Activated CD4-positive, alpha-beta T cell treated with anti-CD3 and anti-CD28 coated beads, Interleukin-10, Interleukin-2, amounts not matched to agents 100 ng/mL and 50 ng/mL, durations not matched to agents 16 hours and 8 hours (primary cell): ENCODE data around the gene COL8A1.
"Not testable (repeated sequence)": the region's sequence is repeated elsewhere in the genome, so short reads cannot be mapped to it uniquely, and the experiment has no call there.

Experiments used
- DNase-seq: peaks from one replicate; pipeline ENCODE4 v3.0.0-alpha.2; 2020

COL8A1 gene

GRCh38 chr3:99712291-99712954 is 74.0 kb downstream of the COL8A1 start:
- DNase-seq: no peak

GRCh38 chr3:99713440-99713839 is 75.0 kb downstream of the COL8A1 start:
- DNase-seq: no peak

DNA sequence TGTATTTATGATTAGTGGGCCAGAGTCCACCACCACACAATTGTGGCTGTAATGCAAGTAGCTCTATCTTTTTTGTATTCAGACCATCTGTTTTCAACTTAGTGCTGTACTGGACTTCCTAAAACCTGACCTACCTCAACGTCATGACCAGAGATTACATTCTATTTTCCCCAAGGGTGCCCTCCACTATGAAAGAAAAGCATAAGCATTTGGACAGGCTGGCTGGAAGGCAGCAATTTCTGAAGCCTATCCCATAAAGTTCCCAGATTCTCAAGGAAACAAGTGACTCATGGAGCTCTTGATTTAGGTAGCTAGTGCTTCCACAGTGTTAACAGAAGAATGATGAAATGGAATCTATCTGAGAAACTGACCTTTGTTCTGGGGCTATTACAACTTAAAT is 75.8 kb downstream of the COL8A1 start:
- DNase-seq: no peak

GRCh38 chr3:99714575-99714974 is 76.2 kb downstream of the COL8A1 start:
- DNase-seq: no peak

GRCh38 chr3:99716463-99716995 is 78.1 kb downstream of the COL8A1 start:
- DNase-seq: no peak

DNA sequence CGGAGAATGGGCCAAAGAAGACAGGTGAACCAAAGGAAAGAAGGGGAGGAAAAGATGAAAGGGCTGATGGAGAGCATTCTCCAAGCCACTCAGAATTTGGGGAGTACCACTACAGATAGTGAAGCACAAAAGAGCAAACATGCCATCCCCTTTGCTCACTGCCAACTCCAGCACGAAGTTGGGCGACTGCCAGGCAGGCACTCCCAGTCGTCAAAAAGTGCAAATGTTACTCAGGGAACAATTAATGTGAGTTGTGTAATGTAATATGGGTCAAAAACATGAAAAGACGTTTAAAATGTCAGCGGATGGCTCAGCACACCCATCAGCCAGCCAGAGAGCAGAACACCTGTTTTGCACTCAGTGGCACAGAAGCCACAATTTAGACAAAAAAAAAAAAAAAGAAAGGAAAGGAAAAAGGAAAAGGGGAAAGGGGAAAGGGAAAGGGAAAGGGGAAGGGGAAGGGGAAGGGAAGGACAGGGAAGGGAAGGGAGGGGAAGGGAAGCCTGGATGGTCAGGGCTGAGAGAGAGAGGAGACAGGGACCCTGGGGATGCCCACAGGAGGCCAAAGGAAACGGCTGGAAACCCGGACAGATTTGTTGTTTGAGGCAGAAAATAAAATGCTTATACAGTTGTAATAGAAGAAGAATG is 82.7 kb downstream of the COL8A1 start:
- DNase-seq: no peak

GRCh38 chr3:99721633-99722007 is 83.2 kb downstream of the COL8A1 start:
- no peak for DNase-seq

DNA sequence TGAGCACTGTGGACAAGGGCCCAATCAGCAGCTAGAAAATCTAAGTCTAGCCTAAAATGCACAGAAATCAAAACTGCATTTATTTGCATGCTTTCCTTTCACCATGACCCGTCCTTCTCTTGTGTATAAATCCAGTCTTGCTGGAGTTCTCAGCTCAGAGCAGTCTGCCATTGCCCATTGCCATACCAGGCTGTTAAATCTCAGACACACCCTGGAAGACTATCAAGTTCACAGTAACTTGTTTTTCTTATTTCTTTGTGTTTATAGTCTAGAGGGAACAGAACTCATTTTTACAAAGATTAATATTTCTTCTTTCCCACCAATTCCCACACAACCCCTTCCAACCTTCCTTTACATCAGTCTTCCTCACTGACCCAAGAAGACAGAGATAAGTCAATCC is 85.9 kb downstream of the COL8A1 start:
- no peak for DNase-seq

- DNase-seq: no peak
Observed at GRCh38 chr3:99730870-99731269, 92.5 kb downstream of the COL8A1 start.

DNA sequence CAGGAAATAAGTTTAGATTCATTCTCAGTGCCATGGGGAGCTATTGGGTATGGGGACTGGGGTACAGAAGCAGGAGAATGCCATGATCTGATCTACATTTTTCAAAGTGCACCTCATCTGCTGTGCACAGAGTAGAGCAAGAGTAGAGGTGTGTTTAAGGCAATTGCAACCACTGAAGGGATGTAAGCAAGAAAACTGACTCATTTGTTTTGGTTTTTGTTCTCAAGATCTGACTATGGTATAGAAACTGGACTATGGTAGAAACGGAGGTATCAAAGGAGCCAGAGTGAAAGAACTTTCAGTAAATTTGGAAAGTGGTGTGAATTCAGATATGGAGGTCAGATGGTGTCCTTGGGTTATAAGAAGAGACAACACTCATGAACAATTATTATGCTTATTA is 93.1 kb downstream of the COL8A1 start:
- DNase-seq: no peak

DNA sequence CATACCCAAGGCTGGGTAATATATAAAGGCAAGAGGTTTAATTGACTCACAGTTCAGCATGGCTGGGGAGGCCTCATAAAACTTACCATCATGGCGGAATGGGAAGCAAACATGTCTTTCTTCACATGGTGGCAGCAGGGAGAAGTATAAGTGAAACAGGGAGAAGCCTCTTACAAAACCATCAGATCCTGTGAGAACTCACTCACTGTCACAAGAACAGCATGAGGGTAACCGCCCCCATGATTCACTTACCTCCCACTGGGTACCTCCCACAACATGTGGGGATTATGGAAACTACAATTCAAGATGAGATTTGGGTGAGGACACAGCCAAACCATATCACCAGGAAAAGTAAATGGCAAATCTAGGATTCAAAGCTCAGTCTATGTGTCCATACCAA is 102.0 kb downstream of the COL8A1 start:
- not testable (repeated sequence) for DNase-seq

DNA sequence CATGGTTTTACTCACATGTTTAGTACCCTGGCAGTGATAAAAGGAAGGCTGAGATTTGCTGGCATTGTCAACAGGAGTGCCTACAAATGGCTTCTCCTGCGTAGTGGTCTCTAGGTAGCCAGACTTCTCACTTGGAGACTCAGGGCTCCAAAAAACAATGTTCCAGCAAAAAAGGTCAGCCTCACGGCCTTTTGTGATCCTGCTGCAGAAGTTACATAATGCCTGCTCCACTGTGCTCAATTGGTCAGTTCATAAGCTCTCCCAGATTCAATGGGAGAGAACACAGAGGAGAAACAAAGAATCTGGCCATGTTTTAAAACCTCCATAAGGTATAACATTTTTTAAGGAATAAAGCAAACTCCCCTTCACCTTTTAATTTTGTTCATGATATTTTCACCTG is 103.2 kb downstream of the COL8A1 start:
- no peak for DNase-seq

GRCh38 chr3:99747915-99748314 is 109.5 kb downstream of the COL8A1 start:
- DNase-seq: no peak

- no peak for DNase-seq
Observed at GRCh38 chr3:99751649-99752048, 113.3 kb downstream of the COL8A1 start.

DNA sequence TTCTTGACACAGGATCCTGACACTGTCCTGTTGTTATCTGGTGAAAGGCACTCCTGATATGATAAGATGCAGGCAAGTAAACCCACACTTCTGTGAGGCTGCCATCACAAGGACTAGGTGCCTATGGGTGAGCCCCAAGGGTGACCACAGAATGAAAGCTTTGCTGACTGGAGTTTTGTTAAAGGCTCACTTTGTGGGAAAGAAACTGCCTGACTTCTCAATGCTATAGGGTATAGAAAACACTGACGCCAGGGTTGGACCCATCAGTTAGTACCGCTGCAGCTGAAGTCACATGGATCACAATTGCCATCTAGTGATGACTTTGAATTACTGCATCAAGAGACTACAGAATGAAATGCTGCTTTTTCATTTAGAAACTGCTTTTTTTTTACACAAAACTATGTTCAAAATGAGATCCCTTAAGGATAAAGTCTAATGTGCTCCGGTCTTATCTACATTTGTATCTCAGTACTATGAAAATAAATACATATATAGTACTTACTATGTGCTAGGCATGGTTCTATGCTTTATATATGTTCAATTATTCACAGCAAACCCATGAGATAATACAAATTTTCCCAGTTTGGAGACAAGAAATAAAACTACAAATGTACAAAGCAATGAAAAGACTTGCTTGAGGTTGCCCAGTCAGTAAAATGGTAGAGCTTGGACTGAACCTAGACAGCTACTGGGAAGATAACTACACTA is 115.0 kb downstream of the COL8A1 start:
- DNase-seq: peak; percentile 58

- DNase-seq: no peak
Observed at GRCh38 chr3:99755831-99756230, 117.4 kb downstream of the COL8A1 start.

DNA sequence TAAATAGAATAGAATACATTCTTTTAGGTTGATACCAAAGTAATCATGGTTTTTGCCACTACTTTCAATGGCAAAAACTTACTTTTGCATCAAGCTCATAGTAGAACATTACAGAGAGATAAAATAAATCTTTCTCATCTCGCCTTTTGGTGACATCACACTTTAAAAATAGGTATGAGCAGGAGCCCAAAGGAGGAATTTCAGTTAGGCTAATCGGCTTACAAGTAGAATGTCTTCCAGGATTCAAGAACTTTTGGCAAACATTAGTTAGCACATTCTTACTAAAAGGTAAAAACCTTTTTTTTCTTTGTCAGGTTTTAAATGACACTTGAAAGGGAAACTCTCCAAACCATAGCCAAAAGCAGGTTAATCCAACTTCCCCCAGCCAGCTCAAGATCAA is 119.6 kb downstream of the COL8A1 start:
- DNase-seq: no peak

DNA sequence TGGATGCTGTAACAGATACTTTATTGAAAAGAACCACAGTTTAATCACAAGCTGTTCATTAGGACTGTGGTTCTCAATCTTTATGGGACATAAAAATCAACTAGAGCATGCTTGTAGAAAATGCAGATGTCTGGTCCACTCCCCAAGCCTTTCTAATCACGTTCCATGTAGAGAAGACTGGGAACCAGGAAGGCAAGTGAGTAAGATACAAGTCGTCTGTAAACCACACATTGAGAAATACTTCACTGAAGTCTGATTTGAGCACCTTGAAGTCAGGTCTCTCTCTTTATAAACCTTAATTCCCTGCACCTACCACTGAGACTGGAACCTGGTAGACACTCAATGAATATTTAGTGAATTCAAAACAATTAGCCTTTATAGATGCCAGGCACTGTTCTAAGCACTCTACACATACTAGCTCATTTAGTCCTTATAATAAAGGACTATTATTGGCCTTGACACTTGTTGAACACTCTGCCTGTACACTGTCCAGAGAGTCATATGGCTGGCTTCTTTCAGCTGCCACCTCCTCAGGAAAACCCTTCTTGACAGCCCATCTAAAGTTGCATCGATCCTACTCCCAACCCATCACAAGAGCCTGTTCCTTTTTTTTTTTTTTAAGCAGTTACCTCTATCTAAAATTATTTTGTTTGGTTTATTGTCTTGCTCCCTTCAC is 120.2 kb downstream of the COL8A1 start:
- no peak for DNase-seq

GRCh38 chr3:99760031-99760430 is 121.6 kb downstream of the COL8A1 start:
- DNase-seq: no peak

- DNase-seq: no peak
Observed at GRCh38 chr3:99760629-99761028, 122.2 kb downstream of the COL8A1 start.

DNA sequence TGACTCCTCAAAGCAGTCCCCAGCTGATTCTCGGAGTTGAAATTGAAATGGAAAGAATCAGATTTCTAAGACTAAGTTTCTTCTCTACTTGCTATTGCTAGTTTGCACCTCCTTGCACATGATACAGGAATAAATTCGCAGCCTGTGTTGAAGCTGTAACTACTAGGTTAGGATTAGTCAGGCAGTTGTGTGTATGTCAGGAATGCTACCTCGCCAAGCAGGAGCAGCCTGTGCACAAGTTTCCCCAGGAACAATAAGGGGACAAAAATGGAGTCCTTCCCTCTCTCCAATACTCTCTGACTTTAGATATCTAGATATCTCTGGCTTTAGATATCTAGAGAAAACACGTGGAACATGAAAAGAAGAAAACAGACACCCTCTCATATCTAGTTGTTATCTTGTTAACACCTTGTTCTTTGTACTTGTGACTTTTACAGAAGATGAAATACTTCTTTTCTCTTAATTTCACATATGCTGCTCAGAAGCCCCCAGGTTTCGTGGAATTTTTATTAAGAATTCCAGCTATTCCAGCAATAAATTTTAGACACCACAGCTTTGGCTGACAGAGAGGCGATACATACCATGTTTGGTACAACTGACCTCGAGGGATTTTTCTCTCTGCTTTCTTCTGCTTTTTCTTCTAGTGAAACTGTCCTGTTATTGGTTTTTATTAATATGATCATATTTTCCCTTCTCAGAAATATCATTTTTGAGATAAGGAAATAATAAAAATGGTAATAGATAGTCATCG is 123.2 kb downstream of the COL8A1 start:
- DNase-seq: no peak

GRCh38 chr3:99762901-99763300 is 124.5 kb downstream of the COL8A1 start:
- no peak for DNase-seq

DNA sequence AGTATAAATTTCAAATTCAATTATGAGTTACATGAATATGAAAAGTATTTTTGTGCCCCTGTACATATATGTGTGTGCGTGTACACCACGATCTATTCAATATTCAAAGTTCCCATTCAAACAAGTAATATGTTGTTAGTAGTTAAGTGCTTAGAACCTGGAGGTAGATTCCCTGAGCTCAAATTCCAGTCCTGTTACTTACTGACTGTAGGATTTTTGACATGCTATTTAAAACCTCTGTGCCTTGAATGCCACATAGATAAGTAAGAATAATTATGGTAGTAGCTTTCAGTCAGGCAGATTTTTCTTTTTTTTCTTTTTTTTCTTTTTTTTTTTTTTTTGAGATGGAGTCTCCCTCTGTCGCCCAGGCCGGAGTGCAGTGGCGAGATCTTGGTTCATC is 126.0 kb downstream of the COL8A1 start:
- no peak for DNase-seq
